ENCODE data around the gene KLF16. TPM values are rescaled to one million over a fixed set of nuclear protein-coding genes. Genes with fewer than 3 reads are reported as not detected.
A peak's percentile ranks its signal among the peaks of the same experiment; 100 is the strongest.

The KLF16 gene
- total RNA-seq, 2 donors from 2014 or later: 26.4 to 27.5 TPM

DNA sequence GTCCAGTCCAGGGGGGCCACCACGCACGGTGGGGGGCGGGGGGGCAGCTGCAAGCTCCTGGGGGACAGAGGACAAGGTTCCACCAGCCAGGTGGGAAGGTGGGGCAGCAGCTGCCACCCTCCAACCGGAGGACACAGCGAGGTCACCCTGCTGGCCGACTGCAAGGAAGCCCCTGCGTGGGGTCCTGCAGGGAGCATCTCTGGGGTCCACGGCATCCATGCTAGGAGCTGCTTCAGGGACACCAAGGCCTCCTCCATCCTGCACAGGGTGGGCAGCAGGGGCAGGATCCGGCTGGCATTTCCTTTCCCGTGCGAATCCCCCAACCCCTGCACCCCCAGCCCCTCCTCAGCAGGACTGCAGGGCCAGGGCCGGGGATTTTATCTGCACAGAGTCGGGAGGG is 8.3 kb upstream of the KLF16 start:
- Mint-ChIP-seq H3K36me3 (ENCODE audit: insufficient read depth in 2 of 2) (peaks cover 6 to 9% of the 10 kb centered on the region in 2 donors), H3K4me3 (no peak overlapping the region)
- ATAC-seq (replicated peaks in 1 of 2): no peak

DNA sequence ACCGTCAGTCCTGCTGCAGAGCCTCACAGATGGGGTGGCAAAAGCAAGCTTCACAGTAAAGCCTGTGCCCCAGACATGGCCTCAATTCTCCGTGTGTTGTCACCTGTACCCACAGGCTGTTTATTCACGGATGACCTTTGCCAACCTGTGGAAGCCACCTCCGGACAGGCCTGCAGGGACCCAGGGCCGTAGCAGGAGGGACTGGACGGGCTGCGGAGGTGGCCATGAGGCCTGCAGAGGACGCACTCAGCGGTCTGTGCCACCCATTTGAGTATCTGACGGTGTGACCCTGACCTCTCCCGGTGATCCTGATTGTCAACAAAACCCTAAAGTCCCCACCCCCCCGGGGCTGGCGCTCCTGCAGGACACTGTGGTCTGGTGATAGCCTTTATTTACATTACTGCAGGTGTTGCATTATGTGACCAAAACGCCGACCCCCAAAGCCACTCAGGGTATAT is 7.8 kb upstream of the KLF16 start:
- H3K27ac Mint-ChIP-seq: no peak overlapping the region
- H3K27me3 Mint-ChIP-seq (ENCODE audit: low read depth): no peaks in the 10 kb centered on the region
- no peak overlapping the region for H3K4me3 Mint-ChIP-seq
- peaks cover 28% of the 10 kb centered on the region for H3K4me1 Mint-ChIP-seq (ENCODE audit: low read depth)
- no peaks in the 10 kb centered on the region for H3K9me3 Mint-ChIP-seq
- H3K36me3 Mint-ChIP-seq (ENCODE audit: insufficient read depth in 2 of 2): peaks cover 6 to 9% of the 10 kb centered on the region in 2 donors
- no peak for DNase-seq
- no peak for ATAC-seq (replicated peaks in 1 of 2)

More for the DNA sequence above, 8.3 kb upstream of the KLF16 start:
- H3K27ac Mint-ChIP-seq: no peak overlapping the region
- H3K4me1 Mint-ChIP-seq (ENCODE audit: low read depth): peaks cover 32% of the 10 kb centered on the region
- H3K27me3 Mint-ChIP-seq (ENCODE audit: low read depth): no peaks in the 10 kb centered on the region
- no peaks in the 10 kb centered on the region for H3K9me3 Mint-ChIP-seq
- no peak for DNase-seq

DNA sequence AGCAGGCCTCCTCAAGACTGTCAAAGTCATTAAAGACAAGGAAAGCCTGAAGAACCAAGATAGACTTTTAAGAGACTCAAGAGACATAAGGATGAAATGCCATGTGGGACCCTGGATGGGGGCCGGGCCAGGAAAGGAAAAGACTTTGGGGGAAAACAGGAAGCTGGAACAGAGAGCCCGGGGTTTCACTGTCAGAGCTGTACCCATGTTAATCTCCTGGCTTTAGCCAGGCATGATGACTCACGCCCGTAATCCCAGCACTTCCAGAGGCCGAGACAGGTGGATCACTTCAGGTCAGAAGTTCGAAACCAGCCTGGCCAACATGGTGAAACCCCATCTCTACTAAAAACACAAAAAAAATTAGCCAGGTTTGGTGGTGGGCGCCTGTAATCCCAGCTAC is 5.6 kb upstream of the KLF16 start:
- peaks cover 0 to 7% of the 10 kb centered on the region in 2 donors for H3K36me3 Mint-ChIP-seq (ENCODE audit: insufficient read depth in 2 of 2)
- DNase-seq (no peak), ATAC-seq (replicated peaks in 1 of 2) (no peak)
- H3K9me3 Mint-ChIP-seq: no peaks in the 10 kb centered on the region
- H3K4me3 Mint-ChIP-seq: no peak overlapping the region
- H3K27ac Mint-ChIP-seq: no peak overlapping the region
- H3K4me1 Mint-ChIP-seq (ENCODE audit: low read depth): peaks cover 17% of the 10 kb centered on the region
- H3K27me3 Mint-ChIP-seq (ENCODE audit: low read depth): no peaks in the 10 kb centered on the region

DNA sequence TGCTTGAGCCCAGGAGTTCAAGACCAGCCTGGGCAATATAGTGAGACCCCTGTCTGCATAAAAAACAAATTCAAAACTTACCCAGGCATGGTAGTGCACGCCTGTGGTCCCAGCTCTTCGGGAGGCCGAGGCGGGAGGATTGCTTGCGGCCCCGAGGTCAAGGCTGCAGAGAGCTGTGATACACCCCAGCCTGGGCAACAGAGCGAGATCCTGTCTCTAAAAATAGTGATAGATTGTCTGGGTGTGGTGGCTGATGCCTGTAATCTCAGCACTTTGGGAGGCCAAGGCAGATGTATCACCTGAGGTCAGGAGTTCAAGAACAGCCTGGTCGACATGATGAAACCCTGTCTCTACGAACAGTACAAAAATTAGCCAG is 4.0 kb upstream of the KLF16 start:
- Mint-ChIP-seq H3K4me1 (ENCODE audit: low read depth) (peaks cover 11% of the 10 kb centered on the region), H3K27ac (no peak overlapping the region), H3K27me3 (ENCODE audit: low read depth) (no peaks in the 10 kb centered on the region), H3K4me3 (no peak overlapping the region), H3K36me3 (ENCODE audit: insufficient read depth in 2 of 2) (peaks cover 0 to 7% of the 10 kb centered on the region in 2 donors), H3K9me3 (no peaks in the 10 kb centered on the region)
- ATAC-seq (replicated peaks in 1 of 2): no peak
- DNase-seq: no peak

DNA sequence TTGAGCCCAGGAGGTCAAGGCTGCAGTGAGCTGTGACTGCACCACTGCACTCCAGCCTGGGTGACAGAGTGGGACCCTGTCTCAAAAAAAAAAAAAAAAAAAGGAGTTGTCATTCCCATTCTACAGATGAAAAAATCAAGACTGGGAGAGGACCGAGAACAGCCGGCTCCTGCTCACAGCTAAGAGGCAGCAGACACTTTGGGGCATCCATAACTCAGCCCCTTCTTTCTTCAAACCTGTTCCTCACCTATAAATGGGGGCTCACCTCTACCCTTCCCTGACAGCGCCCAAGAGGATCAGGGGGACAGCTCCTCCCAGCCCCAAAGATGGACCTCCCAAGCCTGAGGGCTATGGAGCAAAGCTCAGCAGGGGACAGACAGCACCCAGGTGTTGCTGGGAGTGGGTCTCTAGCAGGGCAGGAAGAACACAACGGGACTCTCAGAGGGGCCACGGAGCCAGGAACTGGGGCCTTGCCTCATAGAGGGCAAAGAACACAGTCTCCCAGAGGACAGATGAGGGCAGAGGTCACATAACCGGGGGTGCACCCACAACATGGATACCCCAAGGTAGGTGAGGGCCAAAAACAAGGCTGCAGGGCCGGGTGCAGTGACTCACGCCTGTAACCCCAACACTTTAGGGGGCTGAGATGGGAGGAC is 3.4 kb upstream of the KLF16 start:
- no peak overlapping the region for H3K4me3 Mint-ChIP-seq

DNA sequence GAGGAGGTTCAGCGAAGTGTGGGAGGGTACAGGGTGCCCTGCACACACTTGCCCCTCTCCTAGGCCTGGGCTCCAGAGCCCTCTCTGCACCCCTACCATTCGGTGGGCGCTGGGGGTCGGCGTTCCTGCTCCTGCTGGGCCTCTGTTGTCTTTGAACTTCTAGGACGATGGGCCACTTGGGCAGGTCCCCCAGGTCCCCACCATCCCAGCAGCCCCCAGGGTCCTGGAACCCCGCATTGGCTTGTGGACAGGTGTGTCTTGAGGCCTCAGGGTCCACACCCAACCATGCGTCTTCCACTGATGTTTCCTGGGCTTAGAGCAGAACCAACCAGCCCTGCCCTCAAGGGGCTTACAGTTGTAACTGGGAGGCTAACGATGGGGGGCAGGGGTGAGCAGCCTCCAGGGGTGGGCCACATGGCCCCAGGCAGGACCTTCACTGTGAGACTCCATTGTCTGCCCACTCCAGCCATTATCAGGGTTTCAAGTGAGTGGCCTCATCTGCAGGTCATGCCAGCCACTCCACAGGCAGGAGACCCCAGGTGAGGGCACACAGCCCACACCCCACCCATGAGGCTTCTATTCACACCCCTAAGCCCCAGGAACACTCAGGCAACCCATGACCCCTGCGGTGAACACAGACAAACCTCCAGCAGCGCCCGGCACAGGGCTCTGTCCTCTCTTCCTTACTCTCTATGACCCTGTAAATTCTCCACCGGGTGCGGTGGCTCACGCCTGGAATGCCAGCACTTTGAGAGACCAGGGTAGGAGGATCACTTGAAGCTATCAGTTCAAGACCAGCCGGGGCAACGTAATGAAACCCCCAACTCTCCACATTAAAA is 2.0 kb upstream of the KLF16 start:
- no peak for DNase-seq
- H3K9me3 Mint-ChIP-seq: no peaks in the 10 kb centered on the region
- H3K4me1 Mint-ChIP-seq (ENCODE audit: low read depth): peaks cover 21% of the 10 kb centered on the region
- peaks cover 0 to 4% of the 10 kb centered on the region in 2 donors for H3K36me3 Mint-ChIP-seq (ENCODE audit: insufficient read depth in 2 of 2)
- no peak for ATAC-seq (replicated peaks in 1 of 2)
- no peaks in the 10 kb centered on the region for H3K27me3 Mint-ChIP-seq (ENCODE audit: low read depth)
- peak overlapping the region; percentile 12 for H3K27ac Mint-ChIP-seq
- peak overlapping the region; percentile 79 to 84 for H3K4me3 Mint-ChIP-seq

More for the DNA sequence above, 3.4 kb upstream of the KLF16 start:
- Mint-ChIP-seq H3K27me3 (ENCODE audit: low read depth) (no peaks in the 10 kb centered on the region), H3K27ac (no peak overlapping the region), H3K9me3 (no peaks in the 10 kb centered on the region), H3K4me1 (ENCODE audit: low read depth) (peaks cover 15% of the 10 kb centered on the region), H3K36me3 (ENCODE audit: insufficient read depth in 2 of 2) (peaks cover 0 to 7% of the 10 kb centered on the region in 2 donors)
- ATAC-seq (replicated peaks in 1 of 2): no peak
- no peak for DNase-seq

DNA sequence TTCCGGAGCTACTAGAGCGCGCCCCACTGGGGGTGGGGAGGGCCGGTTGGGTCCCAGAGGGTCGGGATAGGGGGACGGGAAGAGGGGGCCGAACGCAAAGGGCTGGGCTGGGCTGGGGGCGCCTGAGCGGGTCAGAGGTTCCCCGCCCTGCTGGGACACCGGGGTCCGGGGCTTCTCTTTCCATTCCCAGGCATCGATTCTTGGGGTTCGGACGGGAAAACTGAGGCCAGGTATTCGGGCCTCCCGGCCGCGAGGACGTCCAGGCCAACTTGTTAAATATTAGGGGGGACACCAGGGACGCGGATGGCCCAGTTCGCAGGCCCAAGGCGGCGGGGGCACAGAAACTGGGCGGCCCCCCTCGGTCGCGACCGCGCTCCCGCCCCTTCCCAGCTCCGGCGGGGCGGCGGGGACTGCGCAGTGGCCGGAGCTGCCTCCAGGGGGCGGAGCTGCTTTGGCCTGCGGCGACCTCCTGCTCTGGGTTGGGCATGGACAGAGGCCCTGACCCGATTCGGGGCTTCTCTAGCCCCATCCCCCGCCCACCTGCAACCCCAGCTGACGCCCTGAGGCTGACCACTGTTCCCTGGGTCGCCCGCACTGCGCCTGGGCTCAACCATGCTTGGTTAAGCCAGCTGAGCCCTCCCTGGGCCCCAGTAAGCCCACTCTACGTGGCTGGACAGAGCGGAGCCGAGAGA is 1.2 kb upstream of the KLF16 start:
- ATAC-seq (replicated peaks in 1 of 2) (peak; percentile 30 to 43), DNase-seq (peak; percentile 79 to 82)
- H3K4me1 Mint-ChIP-seq (ENCODE audit: low read depth): peaks cover 22% of the 10 kb centered on the region
- no peaks in the 10 kb centered on the region for H3K9me3 Mint-ChIP-seq
- H3K27ac Mint-ChIP-seq: peak overlapping the region; percentile 33
- H3K36me3 Mint-ChIP-seq (ENCODE audit: insufficient read depth in 2 of 2): peaks cover 0 to 1% of the 10 kb centered on the region in 2 donors
- peak overlapping the region; percentile 79 to 84 for H3K4me3 Mint-ChIP-seq
- no peaks in the 10 kb centered on the region for H3K27me3 Mint-ChIP-seq (ENCODE audit: low read depth)

DNA sequence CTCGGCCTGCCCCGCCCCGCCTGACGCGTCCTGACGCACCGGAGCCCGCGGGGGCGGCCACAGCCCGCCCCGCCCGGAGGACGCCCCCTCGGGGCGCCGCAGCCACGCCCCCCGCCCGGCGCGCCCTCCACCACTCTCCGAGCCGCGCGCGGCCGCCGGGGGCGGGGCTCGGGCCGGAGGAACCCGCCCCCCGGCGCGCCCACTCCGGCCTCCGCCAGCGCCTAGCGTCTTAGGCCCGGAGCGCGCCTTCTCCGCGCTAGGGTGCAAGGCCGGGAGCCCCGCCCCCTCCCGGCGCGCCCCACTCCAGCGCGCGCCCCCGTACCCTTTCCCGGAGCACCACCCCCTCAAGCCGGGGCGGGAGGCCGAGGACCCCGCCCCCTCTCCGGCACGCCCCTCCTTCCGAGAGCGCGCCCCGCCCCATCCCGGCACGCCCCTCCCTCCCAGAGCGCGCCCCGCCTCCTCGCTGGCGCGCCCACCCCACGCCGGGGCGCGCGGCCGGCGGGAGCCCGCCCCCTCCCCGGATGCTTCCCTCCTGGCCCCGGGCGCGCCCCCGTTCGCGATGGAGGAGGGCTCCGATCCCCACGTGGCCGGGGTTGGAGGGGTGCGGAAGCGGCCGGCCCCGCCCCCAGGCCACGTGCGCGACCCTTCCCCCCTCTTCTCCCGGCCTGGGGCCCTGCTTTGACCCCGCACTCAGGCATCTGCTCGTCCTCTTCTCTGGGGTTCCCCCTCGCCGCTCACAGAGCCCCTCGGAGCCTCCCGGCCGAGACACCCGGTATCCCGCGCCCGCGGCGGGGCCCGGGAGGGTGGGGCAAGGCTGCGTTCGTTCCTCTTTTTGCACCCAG is 480 bp upstream of the KLF16 start:
- H3K4me1 Mint-ChIP-seq (ENCODE audit: low read depth): peaks cover 27% of the 10 kb centered on the region

DNA sequence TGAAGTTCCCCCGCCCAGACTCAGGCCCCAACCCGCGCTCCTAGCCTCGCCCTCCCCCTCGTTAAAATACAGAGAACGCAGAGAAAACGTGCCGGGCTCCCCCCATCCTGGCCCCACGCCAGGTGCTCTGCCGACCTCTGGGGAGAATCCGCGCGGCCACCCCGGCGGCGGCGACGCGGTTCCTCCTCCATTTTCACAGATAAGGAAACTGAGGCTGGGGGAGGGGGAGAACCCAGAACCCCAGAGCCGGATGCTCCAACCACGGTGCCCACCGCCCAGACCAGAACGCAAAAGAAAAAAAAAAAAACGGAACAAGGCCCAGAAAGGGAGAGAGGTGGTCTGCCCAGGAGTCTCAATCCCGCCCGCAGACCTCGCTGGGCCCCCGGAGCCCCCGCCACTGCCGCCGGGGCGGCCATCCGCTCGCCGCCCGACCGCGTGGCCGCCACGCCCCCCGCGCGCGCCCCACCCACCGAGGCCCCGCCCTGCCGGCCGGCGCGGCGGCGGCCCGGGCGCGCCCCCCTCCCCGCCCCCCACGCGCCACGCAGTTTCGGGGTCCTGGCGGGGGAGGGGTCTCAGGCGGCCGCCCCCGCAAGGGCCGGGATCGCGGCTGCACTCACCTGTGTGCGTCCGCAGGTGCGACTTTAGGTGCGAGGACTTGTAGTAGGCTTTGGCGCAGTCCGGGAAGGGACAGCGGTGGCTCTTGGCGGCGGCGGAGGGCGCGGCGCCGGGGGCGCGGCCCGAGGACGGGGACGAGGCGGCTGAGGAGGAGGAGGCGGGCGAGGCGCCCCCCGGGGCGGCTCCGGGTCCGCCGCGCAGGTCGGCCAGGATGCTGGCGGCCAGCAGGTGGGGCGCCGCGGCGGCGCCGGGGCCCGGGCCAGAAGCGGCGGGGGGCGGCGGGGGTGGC is 703 bp downstream of the KLF16 start:
- peak overlapping the region; percentile 85 for H3K27ac Mint-ChIP-seq
- H3K4me1 Mint-ChIP-seq (ENCODE audit: low read depth): peaks cover 34% of the 10 kb centered on the region
- H3K36me3 Mint-ChIP-seq (ENCODE audit: insufficient read depth in 2 of 2): peaks cover 0 to 1% of the 10 kb centered on the region in 2 donors
- peak overlapping the region; percentile 95 to 99 for H3K4me3 Mint-ChIP-seq
- peak; percentile 67 to 74 for DNase-seq
- H3K27me3 Mint-ChIP-seq (ENCODE audit: low read depth): no peaks in the 10 kb centered on the region
- H3K9me3 Mint-ChIP-seq: no peaks in the 10 kb centered on the region
- peak; percentile 3 to 6 for ATAC-seq (replicated peaks in 1 of 2)

More for the DNA sequence above, 480 bp upstream of the KLF16 start:
- Mint-ChIP-seq H3K27ac (no peak overlapping the region), H3K4me3 (peak overlapping the region; percentile 79 to 84), H3K9me3 (no peaks in the 10 kb centered on the region), H3K36me3 (ENCODE audit: insufficient read depth in 2 of 2) (peaks cover 0 to 1% of the 10 kb centered on the region in 2 donors), H3K27me3 (ENCODE audit: low read depth) (no peaks in the 10 kb centered on the region)
- peak; percentile 74 for ATAC-seq (replicated peaks in 1 of 2)
- peak; percentile 95 to 96 for DNase-seq

DNA sequence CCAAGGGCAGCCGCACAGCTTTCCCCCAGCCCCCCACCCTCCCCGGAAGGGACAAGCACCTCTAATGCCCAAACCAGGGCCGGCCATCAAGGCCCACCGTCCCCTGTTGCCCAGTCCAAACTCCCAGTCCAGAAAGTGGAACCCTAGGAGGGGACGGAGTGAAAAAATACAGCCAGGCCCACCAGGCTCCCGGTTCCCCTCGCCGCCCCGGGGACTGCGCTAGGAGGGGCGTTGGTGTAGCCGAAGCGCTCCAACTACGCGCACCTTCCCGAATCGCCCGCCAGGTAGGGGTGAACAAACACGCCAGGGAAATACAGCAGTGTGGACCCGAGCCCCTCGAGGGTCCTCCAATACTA is 1.3 kb downstream of the KLF16 start:
- peak overlapping the region; percentile 85 for H3K27ac Mint-ChIP-seq
- peaks cover 0 to 1% of the 10 kb centered on the region in 2 donors for H3K36me3 Mint-ChIP-seq (ENCODE audit: insufficient read depth in 2 of 2)
- H3K9me3 Mint-ChIP-seq: no peaks in the 10 kb centered on the region
- ATAC-seq (replicated peaks in 1 of 2) (no peak), DNase-seq (no peak)
- peaks cover 34% of the 10 kb centered on the region for H3K4me1 Mint-ChIP-seq (ENCODE audit: low read depth)
- H3K27me3 Mint-ChIP-seq (ENCODE audit: low read depth): no peaks in the 10 kb centered on the region
- peak overlapping the region; percentile 95 to 99 for H3K4me3 Mint-ChIP-seq

DNA sequence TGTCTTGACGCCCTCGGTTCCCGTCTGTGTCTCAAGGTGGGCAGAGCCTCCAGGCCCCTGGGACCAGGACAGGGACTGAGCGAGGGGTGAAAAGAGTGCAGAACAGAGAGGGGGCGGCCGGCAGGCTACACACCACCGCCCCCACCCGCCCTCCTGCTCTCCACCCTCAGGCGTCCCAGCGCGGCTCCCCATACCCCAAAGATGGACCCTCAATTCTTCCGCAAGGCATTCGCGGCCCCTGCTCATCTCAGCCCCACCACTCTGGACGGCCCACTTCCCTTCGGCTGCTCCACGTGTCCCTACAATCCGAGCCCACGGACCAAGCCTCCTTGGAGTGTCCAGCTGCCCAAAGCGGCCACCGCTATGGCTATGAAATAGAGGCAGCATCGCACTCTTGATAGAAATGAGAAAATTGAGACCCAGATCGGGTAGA is 1.8 kb downstream of the KLF16 start:
- Mint-ChIP-seq H3K4me1 (ENCODE audit: low read depth) (peaks cover 35% of the 10 kb centered on the region), H3K4me3 (peak overlapping the region; percentile 95 to 99), H3K27ac (peak overlapping the region; percentile 34), H3K27me3 (ENCODE audit: low read depth) (no peaks in the 10 kb centered on the region), H3K36me3 (ENCODE audit: insufficient read depth in 2 of 2) (peaks cover 0 to 1% of the 10 kb centered on the region in 2 donors), H3K9me3 (no peaks in the 10 kb centered on the region)
- no peak for DNase-seq
- ATAC-seq (replicated peaks in 1 of 2): no peak
